ENCODE data around the gene GLB1L.

- TF ChIP-seq SMC3 (IDR thresholded peaks at IDR 0.05; ENCODE audit: low read depth, low read length), result no peak
- no peak for TF ChIP-seq GABPA (IDR thresholded peaks at IDR 0.05; ENCODE audit: low read depth)
- TF ChIP-seq EP300 (IDR thresholded peaks at IDR 0.05; ENCODE audit: borderline replicate concordance in 1 of 2, low read depth in 1 of 2, low read length in 1 of 2), result no peak
- no peak for TF ChIP-seq JUND (IDR thresholded peaks at IDR 0.05)
- no peak for TF ChIP-seq CTCF (IDR thresholded peaks at IDR 0.05)
These were observed 7.3 kb upstream of the GLB1L start for GRCh38 chr2:219252570-219252899.
